ENCODE results near the gene ZFP1. TPM values are rescaled to one million over a fixed set of nuclear protein-coding genes. Genes with fewer than 3 reads are reported as not detected.

ZFP1 gene
- total and polyA plus RNA-seq, 2 donors (not counting 1 experiment from before 2014, with no cell fraction given), result 9.8 to 14.4 TPM

DNA sequence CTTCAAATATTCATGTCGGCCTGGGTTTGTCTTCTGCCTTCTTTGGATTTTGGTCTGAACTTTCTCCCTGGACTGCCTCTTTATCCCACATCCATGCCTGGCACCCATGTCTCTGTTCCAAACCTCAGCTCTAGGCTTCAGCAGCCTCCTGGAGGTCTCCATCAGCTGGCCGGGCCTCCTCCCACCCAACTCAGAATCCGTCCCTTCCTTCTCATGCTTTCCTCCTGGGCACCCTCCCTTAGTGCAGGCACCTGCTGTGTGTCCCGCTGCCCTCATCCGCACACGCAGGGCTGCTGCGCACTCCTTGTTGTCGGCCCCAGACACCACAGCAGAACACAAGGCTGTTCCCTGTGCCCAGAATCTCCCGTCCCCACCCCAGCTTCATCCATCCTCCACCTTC is 45.7 kb upstream of the ZFP1 start:
- Histone ChIP-seq H3K9ac (ENCODE audit: insufficient read depth, low read length) (no peak overlapping the region), H3K79me2 (ENCODE audit: control insufficient read depth, insufficient read depth, low read length) (no peaks in the 10 kb centered on the region), H3K27me3 (ENCODE audit: control insufficient read depth, insufficient read depth, low read length) (no peaks in the 10 kb centered on the region), H4K20me1 (ENCODE audit: control insufficient read depth, extremely low read depth, insufficient read depth, low read length) (no peaks in the 10 kb centered on the region), H3K9me3 (ENCODE audit: control insufficient read depth, insufficient read depth, low read depth, low read length) (no peaks in the 10 kb centered on the region), H3K27ac (ENCODE audit: insufficient read depth, low read length) (no peak overlapping the region), H2AFZ (ENCODE audit: low read length) (no peak overlapping the region), H3K4me3 (replicated peaks in 1 of 4; ENCODE audit: control extremely low read depth in 1 of 4, insufficient read depth in 1 of 4, low read depth in 3 of 4, low read length in 4 of 4) (no peak overlapping the region), H3K4me2 (ENCODE audit: extremely low read depth, insufficient read depth, low read length) (no peak overlapping the region), H3K4me1 (ENCODE audit: control insufficient read depth, extremely low read depth, insufficient read depth, low read length) (peaks cover 17% of the 10 kb centered on the region), H3K36me3 (ENCODE audit: control insufficient read depth, insufficient read depth, low read length) (no peaks in the 10 kb centered on the region)
- TF ChIP-seq, protein P1, sequence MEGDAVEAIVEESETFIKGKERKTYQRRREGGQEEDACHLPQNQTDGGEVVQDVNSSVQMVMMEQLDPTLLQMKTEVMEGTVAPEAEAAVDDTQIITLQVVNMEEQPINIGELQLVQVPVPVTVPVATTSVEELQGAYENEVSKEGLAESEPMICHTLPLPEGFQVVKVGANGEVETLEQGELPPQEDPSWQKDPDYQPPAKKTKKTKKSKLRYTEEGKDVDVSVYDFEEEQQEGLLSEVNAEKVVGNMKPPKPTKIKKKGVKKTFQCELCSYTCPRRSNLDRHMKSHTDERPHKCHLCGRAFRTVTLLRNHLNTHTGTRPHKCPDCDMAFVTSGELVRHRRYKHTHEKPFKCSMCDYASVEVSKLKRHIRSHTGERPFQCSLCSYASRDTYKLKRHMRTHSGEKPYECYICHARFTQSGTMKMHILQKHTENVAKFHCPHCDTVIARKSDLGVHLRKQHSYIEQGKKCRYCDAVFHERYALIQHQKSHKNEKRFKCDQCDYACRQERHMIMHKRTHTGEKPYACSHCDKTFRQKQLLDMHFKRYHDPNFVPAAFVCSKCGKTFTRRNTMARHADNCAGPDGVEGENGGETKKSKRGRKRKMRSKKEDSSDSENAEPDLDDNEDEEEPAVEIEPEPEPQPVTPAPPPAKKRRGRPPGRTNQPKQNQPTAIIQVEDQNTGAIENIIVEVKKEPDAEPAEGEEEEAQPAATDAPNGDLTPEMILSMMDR (conservative IDR thresholded peaks at IDR 0.05 in 1 of 2, IDR thresholded peaks at IDR 0.05 in 1 of 2; ENCODE audit: low read depth in 1 of 2, low read length in 2 of 2), result no peak
- TF ChIP-seq EZH2 (IDR thresholded peaks at IDR 0.05; ENCODE audit: low read length, missing control alignments), result no peak
- DNase-seq (ENCODE audit: low read depth in 2 of 2), result no peak

DNA sequence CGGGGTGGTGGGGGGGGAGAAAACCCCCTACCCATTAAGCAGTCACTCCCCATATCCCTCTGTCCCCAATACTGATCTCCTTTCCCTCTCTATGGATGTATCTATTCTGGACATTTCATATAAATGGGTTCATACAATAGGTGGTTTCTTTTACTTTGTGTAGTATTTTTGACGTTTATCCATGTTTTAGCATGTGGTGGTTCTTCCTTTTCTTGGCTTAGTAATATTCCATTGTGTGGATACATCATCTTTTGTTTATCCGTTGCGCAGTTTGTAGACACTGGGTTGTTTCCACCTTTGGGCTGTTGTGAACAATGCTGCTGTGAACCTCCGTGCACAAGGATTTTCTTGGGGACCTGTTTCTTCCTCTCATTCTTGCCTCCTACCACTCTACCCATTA is 44.3 kb upstream of the ZFP1 start:
- DNase-seq (ENCODE audit: low read depth in 2 of 2), result no peak
- no peak overlapping the region for H3K4me3 ChIP-seq (replicated peaks in 1 of 4; ENCODE audit: control extremely low read depth in 1 of 4, insufficient read depth in 1 of 4, low read depth in 3 of 4, low read length in 4 of 4)
- H3K27ac ChIP-seq (ENCODE audit: insufficient read depth, low read length), result no peak overlapping the region
- no peaks in the 10 kb centered on the region for H3K79me2 ChIP-seq (ENCODE audit: control insufficient read depth, insufficient read depth, low read length)
- no peaks in the 10 kb centered on the region for H3K9me3 ChIP-seq (ENCODE audit: control insufficient read depth, insufficient read depth, low read depth, low read length)
- TF ChIP-seq EZH2 (IDR thresholded peaks at IDR 0.05; ENCODE audit: low read length, missing control alignments), result no peak
- TF ChIP-seq, protein P1 (conservative IDR thresholded peaks at IDR 0.05 in 1 of 2, IDR thresholded peaks at IDR 0.05 in 1 of 2; ENCODE audit: low read depth in 1 of 2, low read length in 2 of 2), result no peak
- H3K4me1 ChIP-seq (ENCODE audit: control insufficient read depth, extremely low read depth, insufficient read depth, low read length), result peaks cover 24% of the 10 kb centered on the region
- H2AFZ ChIP-seq (ENCODE audit: low read length), result no peak overlapping the region
- H3K27me3 ChIP-seq (ENCODE audit: control insufficient read depth, insufficient read depth, low read length), result no peaks in the 10 kb centered on the region
- no peak overlapping the region for H3K9ac ChIP-seq (ENCODE audit: insufficient read depth, low read length)
- H3K36me3 ChIP-seq (ENCODE audit: control insufficient read depth, insufficient read depth, low read length), result no peaks in the 10 kb centered on the region
- no peak overlapping the region for H3K4me2 ChIP-seq (ENCODE audit: extremely low read depth, insufficient read depth, low read length)
- H4K20me1 ChIP-seq (ENCODE audit: control insufficient read depth, extremely low read depth, insufficient read depth, low read length), result no peaks in the 10 kb centered on the region

GRCh38 chr16:75104836-75105235 is 43.5 kb upstream of the ZFP1 start:
- peaks cover 31% of the 10 kb centered on the region for H3K4me1 ChIP-seq (ENCODE audit: control insufficient read depth, extremely low read depth, insufficient read depth, low read length)
- H3K27me3 ChIP-seq (ENCODE audit: control insufficient read depth, insufficient read depth, low read length), result no peaks in the 10 kb centered on the region
- H3K79me2 ChIP-seq (ENCODE audit: control insufficient read depth, insufficient read depth, low read length), result no peaks in the 10 kb centered on the region
- no peak for DNase-seq (ENCODE audit: low read depth in 2 of 2)
- no peak overlapping the region for H3K4me3 ChIP-seq (replicated peaks in 1 of 4; ENCODE audit: control extremely low read depth in 1 of 4, insufficient read depth in 1 of 4, low read depth in 3 of 4, low read length in 4 of 4)
- H4K20me1 ChIP-seq (ENCODE audit: control insufficient read depth, extremely low read depth, insufficient read depth, low read length), result no peaks in the 10 kb centered on the region
- H3K27ac ChIP-seq (ENCODE audit: insufficient read depth, low read length), result no peak overlapping the region
- no peak overlapping the region for H3K4me2 ChIP-seq (ENCODE audit: extremely low read depth, insufficient read depth, low read length)
- H2AFZ ChIP-seq (ENCODE audit: low read length), result no peak overlapping the region
- no peak overlapping the region for H3K9ac ChIP-seq (ENCODE audit: insufficient read depth, low read length)
- no peaks in the 10 kb centered on the region for H3K36me3 ChIP-seq (ENCODE audit: control insufficient read depth, insufficient read depth, low read length)
- TF ChIP-seq EZH2 (IDR thresholded peaks at IDR 0.05; ENCODE audit: low read length, missing control alignments), result no peak
- TF ChIP-seq, protein P1 (conservative IDR thresholded peaks at IDR 0.05 in 1 of 2, IDR thresholded peaks at IDR 0.05 in 1 of 2; ENCODE audit: low read depth in 1 of 2, low read length in 2 of 2), result no peak
- H3K9me3 ChIP-seq (ENCODE audit: control insufficient read depth, insufficient read depth, low read depth, low read length), result no peaks in the 10 kb centered on the region

Measured in fibroblast of lung (primary cell).